ENCODE results near the gene BAIAP3. TPM values are rescaled to one million over a fixed set of nuclear protein-coding genes. Genes with fewer than 3 reads are reported as not detected.

BAIAP3 gene
- total RNA-seq, 1 experiment from 2014 or later = 6.8 TPM

GRCh38 chr16:1350691-1351090, 17.2 kb downstream of the BAIAP3 start:
- no CpG with 5 or more reads among the region's 19 CpGs for WGBS (ENCODE audit: extremely low coverage, insufficient read length, low lambda C conversion rate)
- no peak overlapping the region for H3K27ac Mint-ChIP-seq

More at GRCh38 chr16:1350691-1351090, 17.2 kb downstream of the BAIAP3 start:
- peaks cover 3 to 18% (median 12%) of the 10 kb centered on the region in 3 experiments; a peak in 5 of 7 replicates for H3K36me3 Mint-ChIP-seq (ENCODE audit: insufficient read depth in 1 of 3, low read depth in 3 of 3)
- Histone ChIP-seq H3K27me3 (ENCODE audit: insufficient read depth, low read length) (no peaks in the 10 kb centered on the region), H3K23me2 (ENCODE audit: insufficient read length, low read depth, low read length, poor library complexity, severe bottlenecking) (peaks cover 3% of the 10 kb centered on the region), H3K4me1 (ENCODE audit: insufficient read depth, low read length) (no peaks in the 10 kb centered on the region), H2BK20ac (ENCODE audit: low read depth, low read length, poor library complexity, severe bottlenecking) (no peak overlapping the region), H3K79me2 (ENCODE audit: insufficient read depth, low read length) (peaks cover 2% of the 10 kb centered on the region; the same call in 1 of the 2 replicates), H2AFZ (ENCODE audit: low read length) (no peak overlapping the region), H3K23ac (ENCODE audit: insufficient read length, low read depth, low read length) (no peak overlapping the region), H3K9me3 (ENCODE audit: control insufficient read depth, low read depth, low read length) (no peaks in the 10 kb centered on the region), H4K20me1 (ENCODE audit: control insufficient read depth, insufficient read depth, insufficient read length) (no peaks in the 10 kb centered on the region), H2AK5ac (ENCODE audit: insufficient read length, low read length) (no peak overlapping the region), H4K91ac (ENCODE audit: insufficient read length, low read depth, low read length) (no peak overlapping the region), H3K56ac (ENCODE audit: insufficient read length, low read depth, low read length) (no peak overlapping the region), H3T11ph (ENCODE audit: low read length) (no peak overlapping the region), H3K9ac (ENCODE audit: extremely low read depth, insufficient read length, low read length) (no peak overlapping the region), H2BK120ac (ENCODE audit: low read depth, low read length, poor library complexity, severe bottlenecking) (no peak overlapping the region), H4K8ac (replicated peaks; ENCODE audit: insufficient read length, low read depth, low read length) (no peak overlapping the region), H3K4me2 (ENCODE audit: insufficient read depth, insufficient read length, low read length) (peak overlapping the region; percentile 64), H4K5ac (ENCODE audit: insufficient read length, low read depth, low read length) (no peak overlapping the region), H3K14ac (ENCODE audit: insufficient read depth, low read length) (no peak overlapping the region), H3K79me1 (ENCODE audit: insufficient read depth, low read depth, low read length, poor library complexity, severe bottlenecking) (no peaks in the 10 kb centered on the region), H3K4ac (ENCODE audit: low read depth, low read length) (no peak overlapping the region), H2BK5ac (ENCODE audit: insufficient read length, low read length) (no peak overlapping the region), H3K27ac (ENCODE audit: insufficient read length, low read depth, low read length) (no peak overlapping the region), H3K18ac (ENCODE audit: insufficient read length, low read depth, low read length) (no peak overlapping the region), H2BK12ac (ENCODE audit: insufficient read length, low read depth, low read length) (no peak overlapping the region), H2BK15ac (ENCODE audit: low read depth, low read length) (no peak overlapping the region)
- peaks cover 4 to 9% of the 10 kb centered on the region in 2 experiments for H3K4me1 Mint-ChIP-seq
- peak overlapping the region; percentile 84 to 87 for H3K4me3 Mint-ChIP-seq
- no peaks in the 10 kb centered on the region; a peak in 1 of 5 replicates for H3K9me3 Mint-ChIP-seq
- H3K27me3 Mint-ChIP-seq (ENCODE audit: low read depth) = no peaks in the 10 kb centered on the region
- no peak for DNase-seq
- TF ChIP-seq, protein P1, sequence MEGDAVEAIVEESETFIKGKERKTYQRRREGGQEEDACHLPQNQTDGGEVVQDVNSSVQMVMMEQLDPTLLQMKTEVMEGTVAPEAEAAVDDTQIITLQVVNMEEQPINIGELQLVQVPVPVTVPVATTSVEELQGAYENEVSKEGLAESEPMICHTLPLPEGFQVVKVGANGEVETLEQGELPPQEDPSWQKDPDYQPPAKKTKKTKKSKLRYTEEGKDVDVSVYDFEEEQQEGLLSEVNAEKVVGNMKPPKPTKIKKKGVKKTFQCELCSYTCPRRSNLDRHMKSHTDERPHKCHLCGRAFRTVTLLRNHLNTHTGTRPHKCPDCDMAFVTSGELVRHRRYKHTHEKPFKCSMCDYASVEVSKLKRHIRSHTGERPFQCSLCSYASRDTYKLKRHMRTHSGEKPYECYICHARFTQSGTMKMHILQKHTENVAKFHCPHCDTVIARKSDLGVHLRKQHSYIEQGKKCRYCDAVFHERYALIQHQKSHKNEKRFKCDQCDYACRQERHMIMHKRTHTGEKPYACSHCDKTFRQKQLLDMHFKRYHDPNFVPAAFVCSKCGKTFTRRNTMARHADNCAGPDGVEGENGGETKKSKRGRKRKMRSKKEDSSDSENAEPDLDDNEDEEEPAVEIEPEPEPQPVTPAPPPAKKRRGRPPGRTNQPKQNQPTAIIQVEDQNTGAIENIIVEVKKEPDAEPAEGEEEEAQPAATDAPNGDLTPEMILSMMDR (conservative IDR thresholded peaks at IDR 0.05) = no peak

All from H9 (cell line).